Panc1 (cell line): ENCODE results near the gene MAP2K1. TPM values are rescaled to one million over a fixed set of nuclear protein-coding genes. Genes with fewer than 3 reads are reported as not detected.

Source experiments
- ATAC-seq: fragments of 200-7000 bp; cut with Tn5 transposase; 2 replicates; pipeline ENCODE4 v1.9.1; 2020; ENCODE audit warnings: mild to moderate bottlenecking, moderate library complexity
- BruUV-seq: library from RNA; stranded (reverse); fragments of 400-500 nt; replicated peaks from 2 replicates; lab custom pipeline; 2021; lab: Mats Ljungman, UMichigan
- CTCF ChIA-PET: fragments of 300-600 bp; sonication (Branson Sonifier 250); formaldehyde crosslinking; loops from one replicate; lab custom pipeline; 2022; ENCODE audit warnings: antibody characterized with exemption; lab: Charles Lee
- POLR2A ChIA-PET: fragments of 300-600 bp; sonication (Branson Sonifier 250); formaldehyde crosslinking; loops from one replicate; lab custom pipeline; 2022; ENCODE audit warnings: antibody characterized with exemption; lab: Charles Lee
- DNase-seq: peaks from one replicate; pipeline ENCODE4 v3.0.0-alpha.2; 2010; ENCODE audit warnings: low read depth, low spot score
- H3K27ac ChIP-seq: 2 replicates; pipeline ENCODE4 v1.5.1; 2011; ENCODE audit warnings: mild to moderate bottlenecking, low read length, inconsistent platforms
- H3K27me3 ChIP-seq: fragments of 200-500 bp; sonication (Bioruptor generic); 2 replicates; pipeline ENCODE4 v1.6.0; 2014; ENCODE audit warnings: low read length, inconsistent platforms; ENCODE audit not compliant: control insufficient read depth, insufficient read depth
- H3K36me3 ChIP-seq: fragments of 200-500 bp; sonication (Bioruptor generic); 2 replicates; pipeline ENCODE4 v1.5.1; 2014; ENCODE audit warnings: inconsistent platforms, mild to moderate bottlenecking, low read length, moderate library complexity; ENCODE audit not compliant: control insufficient read depth, insufficient read depth
- H3K4me1 ChIP-seq: 2 replicates; pipeline ENCODE4 v1.5.1; 2011; ENCODE audit warnings: inconsistent platforms, mild to moderate bottlenecking, low read length, moderate library complexity; ENCODE audit not compliant: control insufficient read depth, insufficient read depth
- H3K4me3 ChIP-seq, 2 experiments: 2 replicates each; pipeline ENCODE4 v1.5.1; 2011 to 2012; ENCODE audit warnings: low read depth in 2 of 2, low read length in 2 of 2, mild to moderate bottlenecking in 2 of 2, inconsistent platforms in 1 of 2, moderate library complexity in 1 of 2
- H3K9me3 ChIP-seq: fragments of 200-500 bp; sonication (Bioruptor generic); 2 replicates; pipeline ENCODE4 v1.5.1; 2014; ENCODE audit warnings: low read depth, mild to moderate bottlenecking, inconsistent platforms, low read length, moderate library complexity; ENCODE audit not compliant: control insufficient read depth, insufficient read depth
- POLR2AphosphoS5 ChIP-seq: IDR thresholded peaks from 2 replicates; pipeline ENCODE4 v1.6.1; 2012; ENCODE audit warnings: mild to moderate bottlenecking, low read depth, low read length, moderate library complexity
- REST ChIP-seq, 2 experiments: IDR thresholded peaks; 2 replicates each; pipeline ENCODE4 v1.6.1; 2011 to 2012; ENCODE audit warnings: low read depth in 2 of 2, control low read depth in 1 of 2, low read length in 1 of 2, mild to moderate bottlenecking in 1 of 2, moderate library complexity in 1 of 2; ENCODE audit not compliant: insufficient read depth in 1 of 2
- SIN3A ChIP-seq: IDR thresholded peaks from 2 replicates; pipeline ENCODE4 v1.6.1; 2012; ENCODE audit warnings: low read depth, mild to moderate bottlenecking, low read length, moderate library complexity, borderline replicate concordance; ENCODE audit not compliant: insufficient read depth
- TCF7L2 ChIP-seq: IDR thresholded peaks from 2 replicates; pipeline ENCODE4 v1.6.1; 2011; ENCODE audit warnings: mild to moderate bottlenecking, low read depth, low read length, inconsistent platforms
- in situ Hi-C: cut with HindIII; loops from 2 replicates; pipeline ENCODE4 v1.10.0; 2016; ENCODE audit warnings: low sequenced_read_pairs, low pct_unique_long_range_greater_than_20kb
- intact Hi-C: fragments of 100-400 bp; cut with micrococcal nuclease; formaldehyde crosslinking; loops from one replicate; pipeline ENCODE4 v1.10.0; 2022; ENCODE audit not compliant: unreplicated experiment
- total RNA-seq: library from RNA; stranded (reverse); gene quantifications from one replicate; pipeline ENCODE4 v1.2.1, GENCODE V29; 2021; ENCODE audit not compliant: unreplicated experiment
- TF ChIP-seq, protein P1 (sequence below): fragments of 450-650 bp; IDR thresholded peaks from 2 replicates; pipeline ENCODE4 v1.5.1; 2017; ENCODE audit warnings: mild to moderate bottlenecking

Gene MAP2K1
- total RNA-seq, 1 experiment from 2014 or later = 67.9 TPM

- Histone ChIP-seq H3K4me1 (no peaks in the 10 kb centered on the region), H3K27me3 (no peaks in the 10 kb centered on the region), H3K9me3 (no peaks in the 10 kb centered on the region), H3K27ac (no peak overlapping the region), H3K36me3 (no peaks in the 10 kb centered on the region), H3K4me3 (no peak overlapping the region)
- DNase-seq (no peak), ATAC-seq (no peak)
- intact Hi-C loops = no loop called here
- TF ChIP-seq, protein P1, sequence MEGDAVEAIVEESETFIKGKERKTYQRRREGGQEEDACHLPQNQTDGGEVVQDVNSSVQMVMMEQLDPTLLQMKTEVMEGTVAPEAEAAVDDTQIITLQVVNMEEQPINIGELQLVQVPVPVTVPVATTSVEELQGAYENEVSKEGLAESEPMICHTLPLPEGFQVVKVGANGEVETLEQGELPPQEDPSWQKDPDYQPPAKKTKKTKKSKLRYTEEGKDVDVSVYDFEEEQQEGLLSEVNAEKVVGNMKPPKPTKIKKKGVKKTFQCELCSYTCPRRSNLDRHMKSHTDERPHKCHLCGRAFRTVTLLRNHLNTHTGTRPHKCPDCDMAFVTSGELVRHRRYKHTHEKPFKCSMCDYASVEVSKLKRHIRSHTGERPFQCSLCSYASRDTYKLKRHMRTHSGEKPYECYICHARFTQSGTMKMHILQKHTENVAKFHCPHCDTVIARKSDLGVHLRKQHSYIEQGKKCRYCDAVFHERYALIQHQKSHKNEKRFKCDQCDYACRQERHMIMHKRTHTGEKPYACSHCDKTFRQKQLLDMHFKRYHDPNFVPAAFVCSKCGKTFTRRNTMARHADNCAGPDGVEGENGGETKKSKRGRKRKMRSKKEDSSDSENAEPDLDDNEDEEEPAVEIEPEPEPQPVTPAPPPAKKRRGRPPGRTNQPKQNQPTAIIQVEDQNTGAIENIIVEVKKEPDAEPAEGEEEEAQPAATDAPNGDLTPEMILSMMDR = no peak
- TF ChIP-seq TCF7L2 (no peak), SIN3A (no peak), POLR2AphosphoS5 (no peak), REST (IDR thresholded peaks at IDR 0.05; ENCODE audit: insufficient read depth in 1 of 2, low read depth in 2 of 2, low read length in 1 of 2) (no peak)
- POLR2A ChIA-PET = no interaction called here
- in situ Hi-C loops = no loop called here
- no TSS peak for BruUV-seq
- CTCF ChIA-PET = no interaction called here
Observed at GRCh38 chr15:66482539-66482938, 95.8 kb downstream of the MAP2K1 start.

- no peak overlapping the region for H3K27ac ChIP-seq
- ChIA-PET POLR2A (no interaction called here), CTCF (interaction anchor here (0.6 kb wide), 1 partner anchor 15 kb away, joined by 3 read pairs; no protein-coding TSS in a partner anchor)
- no peaks in the 10 kb centered on the region for H3K4me1 ChIP-seq
- no peaks in the 10 kb centered on the region for H3K36me3 ChIP-seq
- H3K4me3 ChIP-seq = no peak overlapping the region
- in situ Hi-C loops = no loop called here
- intact Hi-C loops = no loop called here
- DNase-seq (no peak), ATAC-seq (0 out of 2 replicates have a peak, but pooled peaks have one; percentile 25)
- TF ChIP-seq SIN3A (no peak), REST (IDR thresholded peaks at IDR 0.05; ENCODE audit: insufficient read depth in 1 of 2, low read depth in 2 of 2, low read length in 1 of 2) (no peak), TCF7L2 (no peak), POLR2AphosphoS5 (no peak)
- TF ChIP-seq, protein P1 = no peak
- BruUV-seq = no TSS peak
- no peaks in the 10 kb centered on the region for H3K27me3 ChIP-seq
- H3K9me3 ChIP-seq = no peaks in the 10 kb centered on the region
Observed at GRCh38 chr15:66483131-66483566, 96.4 kb downstream of the MAP2K1 start.
